ENCODE data around the gene CIRBP. TPM values are rescaled to one million over a fixed set of nuclear protein-coding genes. Genes with fewer than 3 reads are reported as not detected.
A peak's percentile ranks its signal among the peaks of the same experiment; 100 is the strongest.

Gene CIRBP
- total RNA-seq, result 192 TPM

GRCh38 chr19:1269065-1269477, at the start of gene CIRBP:
Gene CIRBP, plus strand, starts transcription at chr19:1269332. Its CDS starts 1,602 bp downstream, at chr19:1270934.
- no peaks in the 10 kb centered on the region for H3K27me3 ChIP-seq
- H3K36me3 ChIP-seq, result peaks cover 0 to 38% of the 10 kb centered on the region in 2 donors
- peak; percentile 45 to 99 for TF ChIP-seq POLR2A (IDR thresholded peaks at IDR 0.05)
- TF ChIP-seq POLR2AphosphoS5 (IDR thresholded peaks at IDR 0.05; ENCODE audit: insufficient read depth in 1 of 2, low read depth in 1 of 2), result peak; percentile 78 to 98
- TF ChIP-seq CTCF (IDR thresholded peaks at IDR 0.05), result no peak
- peak within 1 kb of the TSS; percentile 99 for H3K27ac ChIP-seq
- H3K4me3 ChIP-seq, result peak within 1 kb of the TSS; percentile 63 to 94
- intact Hi-C loops (cut with DNase I), result no loop called here
- peak in 1 of 2 donors; percentile 100 for DNase-seq (ENCODE audit: extremely low spot score in 2 of 2)
- H3K4me1 ChIP-seq, result peaks cover 84% of the 10 kb centered on the region
- no peaks in the 10 kb centered on the region for H3K9me3 ChIP-seq

- H3K4me3 ChIP-seq, result no peak overlapping the region
- H3K9me3 ChIP-seq, result no peaks in the 10 kb centered on the region
- peaks cover 36% of the 10 kb centered on the region for H3K4me1 ChIP-seq
- H3K27me3 ChIP-seq, result no peaks in the 10 kb centered on the region
- intact Hi-C loops (cut with DNase I), result no loop called here
- DNase-seq (ENCODE audit: extremely low spot score in 2 of 2), result no peak
- TF ChIP-seq POLR2AphosphoS5 (IDR thresholded peaks at IDR 0.05; ENCODE audit: insufficient read depth in 1 of 2, low read depth in 1 of 2) (no peak), CTCF (IDR thresholded peaks at IDR 0.05) (no peak), POLR2A (IDR thresholded peaks at IDR 0.05) (no peak)
- H3K36me3 ChIP-seq, result peaks cover 0 to 39% of the 10 kb centered on the region in 2 donors
- no peak overlapping the region for H3K27ac ChIP-seq
Observed at GRCh38 chr19:1219786-1220476, 49.2 kb upstream of the CIRBP start.

- TF ChIP-seq CTCF (IDR thresholded peaks at IDR 0.05), result no peak
- no peak for TF ChIP-seq POLR2A (IDR thresholded peaks at IDR 0.05)
- TF ChIP-seq POLR2AphosphoS5 (IDR thresholded peaks at IDR 0.05; ENCODE audit: insufficient read depth in 1 of 2, low read depth in 1 of 2), result no peak
Observed at GRCh38 chr19:1220477-1220930, 48.6 kb upstream of the CIRBP start.

GRCh38 chr19:1220976-1221903, 47.9 kb upstream of the CIRBP start:
- H3K4me1 ChIP-seq, result peaks cover 23% of the 10 kb centered on the region
- peaks cover 0 to 47% of the 10 kb centered on the region in 2 donors for H3K36me3 ChIP-seq
- H3K27me3 ChIP-seq, result no peaks in the 10 kb centered on the region
- H3K27ac ChIP-seq, result no peak overlapping the region
- no peaks in the 10 kb centered on the region for H3K9me3 ChIP-seq
- TF ChIP-seq POLR2A (IDR thresholded peaks at IDR 0.05) (no peak), POLR2AphosphoS5 (IDR thresholded peaks at IDR 0.05; ENCODE audit: insufficient read depth in 1 of 2, low read depth in 1 of 2) (no peak), CTCF (IDR thresholded peaks at IDR 0.05) (peak in 1 of 3 experiments; percentile 22)
- intact Hi-C loops (cut with DNase I), result no loop called here
- H3K4me3 ChIP-seq, result no peak overlapping the region
- no peak for DNase-seq (ENCODE audit: extremely low spot score in 2 of 2)

More at GRCh38 chr19:1220477-1220930, 48.6 kb upstream of the CIRBP start:
- H3K9me3 ChIP-seq, result no peaks in the 10 kb centered on the region
- H3K27ac ChIP-seq, result no peak overlapping the region
- intact Hi-C loops (cut with DNase I), result no loop called here
- DNase-seq (ENCODE audit: extremely low spot score in 2 of 2), result no peak
- H3K36me3 ChIP-seq, result peaks cover 0 to 40% of the 10 kb centered on the region in 2 donors
- H3K4me1 ChIP-seq, result peaks cover 31% of the 10 kb centered on the region
- H3K27me3 ChIP-seq, result no peaks in the 10 kb centered on the region
- no peak overlapping the region for H3K4me3 ChIP-seq

All from vagina (tissue), 2 donors.